ENCODE data around the gene C10orf67.

- TF ChIP-seq CTCF (IDR thresholded peaks at IDR 0.05 in 4 of 5, conservative IDR thresholded peaks at IDR 0.05 in 1 of 5) (no peak), POLR2A (IDR thresholded peaks at IDR 0.05) (no peak)
Measured at GRCh38 chr10:23338886-23339285, 5.7 kb downstream of the C10orf67 start.
